Measurements from ENCODE around the gene LAMA3. TPM values are rescaled to one million over a fixed set of nuclear protein-coding genes. Genes with fewer than 3 reads are reported as not detected.

The LAMA3 gene
- total RNA-seq, 8 experiments from 2014 or later: 0.22 to 20.5 (median 1.9) TPM

DNA sequence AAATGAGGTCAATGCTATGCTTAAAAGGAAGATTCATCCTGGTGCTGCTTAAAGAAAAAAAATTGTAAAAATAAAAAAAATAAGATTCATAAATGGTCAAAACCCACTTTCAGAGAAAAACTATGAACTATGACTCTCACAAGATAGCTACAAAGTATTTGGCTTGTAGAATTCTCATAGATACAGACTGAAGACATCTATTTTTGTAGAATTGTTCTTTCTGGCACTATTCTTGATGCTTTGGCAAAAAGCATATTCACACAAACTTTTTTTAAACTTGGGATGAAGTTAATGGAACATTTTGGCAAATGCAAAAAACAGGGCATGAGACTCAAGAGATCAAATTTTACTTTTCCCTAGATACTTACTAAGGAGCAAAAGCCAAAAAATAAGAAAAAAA is 14.0 kb upstream of the LAMA3 start:
- H3K4me1 ChIP-seq (replicated peaks in 1 of 2): no peaks in the 10 kb centered on the region
- in situ Hi-C loops (cut with MboI; ENCODE audit: low pct_unique_long_range_greater_than_20kb in 2 of 9, low sequenced_read_pairs in 9 of 9, unreplicated experiment in 9 of 9): loop anchor here in 1 of 9 experiments (25.0 kb wide), 1 partner anchor 163 kb away; the partner anchor contains the start of gene RMC1
- no peak for ATAC-seq (replicated peaks in 6 of 8)

GRCh38 chr18:23675896-23676295 is 13.4 kb upstream of the LAMA3 start:
- no peak for ATAC-seq (replicated peaks in 6 of 8)
- in situ Hi-C loops (cut with MboI; ENCODE audit: low pct_unique_long_range_greater_than_20kb in 2 of 9, low sequenced_read_pairs in 9 of 9, unreplicated experiment in 9 of 9): loop anchor here in 1 of 9 experiments (25.0 kb wide), 1 partner anchor 164 kb away; the partner anchor contains the start of gene RMC1
- Histone ChIP-seq H3K4me3 (no peak overlapping the region), H3K4me1 (replicated peaks in 1 of 2) (no peaks in the 10 kb centered on the region), H3K27ac (no peak overlapping the region)
- 18 to 100% (median 74%) methylated on average over 1 to 3 of the region's 3 CpGs; no CpG with 5 or more reads in 2 of the 10 experiments for WGBS, 10 experiments

More for the DNA sequence above, 14.0 kb upstream of the LAMA3 start:
- H3K27ac ChIP-seq: no peak overlapping the region
- no peak overlapping the region for H3K4me3 ChIP-seq

DNA sequence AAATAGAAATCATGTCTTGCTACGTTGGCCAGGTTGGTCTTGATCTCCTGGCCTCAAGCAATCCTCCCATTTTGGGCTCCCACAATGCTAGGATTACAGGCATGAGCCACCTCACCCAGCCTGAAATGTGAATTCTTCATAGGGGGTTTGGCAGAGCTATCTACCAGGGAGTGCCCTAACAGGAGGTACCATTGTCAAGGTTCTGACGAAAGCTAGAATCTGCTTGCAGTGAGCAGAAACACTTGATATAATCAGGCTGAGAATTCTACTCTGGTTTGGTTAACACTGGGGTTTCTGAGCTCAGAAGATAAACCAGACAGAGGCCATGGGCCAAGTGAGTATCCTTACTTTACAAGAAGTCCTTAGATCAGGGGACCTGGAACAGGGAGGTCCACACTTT is 7.2 kb upstream of the LAMA3 start:
- no peak for ATAC-seq (replicated peaks in 6 of 8)
- Histone ChIP-seq H3K27ac (no peak overlapping the region), H3K4me1 (replicated peaks in 1 of 2) (no peaks in the 10 kb centered on the region), H3K4me3 (no peak overlapping the region)
- WGBS, 10 experiments: 0 to 100% (median 68%) methylated on average over 1 to 2 of the region's 2 CpGs; no CpG with 5 or more reads in 1 of the 10 experiments
- in situ Hi-C loops (cut with MboI; ENCODE audit: low pct_unique_long_range_greater_than_20kb in 2 of 9, low sequenced_read_pairs in 9 of 9, unreplicated experiment in 9 of 9): loop anchor here in 1 of 9 experiments (25.0 kb wide), 1 partner anchor 170 kb away; the partner anchor contains the start of gene RMC1

DNA sequence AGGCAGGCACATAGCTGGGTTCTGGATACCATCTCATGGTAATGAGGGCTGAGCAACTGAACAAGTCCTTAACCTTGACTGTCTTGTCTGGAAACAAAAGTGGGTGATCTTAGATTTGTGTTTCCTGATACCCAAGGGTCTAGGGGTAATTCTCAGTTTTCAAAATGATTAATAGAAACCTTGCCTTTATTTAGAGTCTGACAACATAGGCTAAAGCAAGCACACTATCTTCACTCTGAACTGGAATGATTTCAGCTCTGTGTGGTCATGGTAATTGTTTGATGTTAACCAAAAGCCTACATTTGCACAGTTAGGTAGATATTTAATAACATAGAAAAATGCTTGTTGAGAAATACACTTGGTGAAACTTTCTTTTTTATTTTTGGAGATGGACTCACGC is 6.8 kb upstream of the LAMA3 start:
- WGBS, 10 experiments: 90 to 100% methylated on average over 1 of the region's 1 CpG; no CpG with 5 or more reads in 8 of the 10 experiments
- in situ Hi-C loops (cut with MboI; ENCODE audit: low pct_unique_long_range_greater_than_20kb in 2 of 9, low sequenced_read_pairs in 9 of 9, unreplicated experiment in 9 of 9): loop anchor here in 1 of 9 experiments (25.0 kb wide), 1 partner anchor 170 kb away; the partner anchor contains the start of gene RMC1
- ATAC-seq (replicated peaks in 6 of 8): no peak

GRCh38 chr18:23683155-23683554 is 6.1 kb upstream of the LAMA3 start:
- ATAC-seq (replicated peaks in 6 of 8): no peak
- Histone ChIP-seq H3K4me3 (no peak overlapping the region), H3K27ac (no peak overlapping the region), H3K4me1 (replicated peaks in 1 of 2) (no peaks in the 10 kb centered on the region)
- 10 to 83% (median 48%) methylated on average over 1 to 3 of the region's 3 CpGs; no CpG with 5 or more reads in 2 of the 10 experiments for WGBS, 10 experiments
- in situ Hi-C loops (cut with MboI; ENCODE audit: low pct_unique_long_range_greater_than_20kb in 2 of 9, low sequenced_read_pairs in 9 of 9, unreplicated experiment in 9 of 9): loop anchor here in 1 of 9 experiments (25.0 kb wide), 1 partner anchor 171 kb away; the partner anchor contains the start of gene RMC1

More for the DNA sequence above, 6.8 kb upstream of the LAMA3 start:
- Histone ChIP-seq H3K4me1 (replicated peaks in 1 of 2) (no peaks in the 10 kb centered on the region), H3K4me3 (no peak overlapping the region), H3K27ac (no peak overlapping the region)

GRCh38 chr18:23683671-23684070 is 5.6 kb upstream of the LAMA3 start:
- in situ Hi-C loops (cut with MboI; ENCODE audit: low pct_unique_long_range_greater_than_20kb in 2 of 9, low sequenced_read_pairs in 9 of 9, unreplicated experiment in 9 of 9): loop anchor here in 1 of 9 experiments (25.0 kb wide), 1 partner anchor 171 kb away; the partner anchor contains the start of gene RMC1
- H3K4me1 ChIP-seq (replicated peaks in 1 of 2): no peaks in the 10 kb centered on the region
- no peak overlapping the region for H3K27ac ChIP-seq
- WGBS, 10 experiments: 0 to 75% (median 4%) methylated on average over 1 to 3 of the region's 3 CpGs; no CpG with 5 or more reads in 3 of the 10 experiments
- H3K4me3 ChIP-seq: no peak overlapping the region
- ATAC-seq (replicated peaks in 6 of 8): no peak

DNA sequence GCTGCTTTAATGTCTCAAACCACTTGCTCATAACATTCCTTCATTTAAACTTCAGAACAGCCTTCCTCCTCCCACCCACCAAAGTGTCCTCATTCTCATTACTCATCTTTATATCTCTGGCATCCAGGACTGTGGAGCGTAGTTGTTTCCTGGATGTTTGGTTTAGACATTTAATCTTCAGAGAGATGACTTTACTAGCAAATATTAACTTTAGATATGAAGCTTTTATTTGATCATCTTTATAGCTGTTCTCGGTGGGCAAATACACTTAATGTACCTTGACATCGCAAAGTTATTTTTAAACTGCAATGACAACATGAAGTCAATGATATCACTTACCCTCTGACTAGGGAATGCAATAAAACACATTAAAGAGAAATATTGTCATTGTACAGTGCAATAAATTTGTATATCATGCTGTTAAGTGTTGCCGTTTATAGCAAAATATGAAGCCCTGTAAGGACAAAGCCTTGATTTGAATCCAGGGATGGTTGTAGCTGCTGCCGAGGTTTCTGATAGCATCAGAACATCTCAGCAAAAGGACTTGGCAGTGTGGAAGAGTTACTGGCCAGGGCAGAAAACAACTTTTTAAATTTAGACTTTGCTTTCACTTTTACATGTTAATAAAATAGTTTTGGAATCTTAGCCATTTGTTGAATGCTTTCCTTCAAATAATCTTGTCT is 4.6 kb upstream of the LAMA3 start:
- no peak overlapping the region for H3K27ac ChIP-seq
- in situ Hi-C loops (cut with MboI; ENCODE audit: low pct_unique_long_range_greater_than_20kb in 2 of 9, low sequenced_read_pairs in 9 of 9, unreplicated experiment in 9 of 9): loop anchor here in 1 of 9 experiments (25.0 kb wide), 1 partner anchor 172 kb away; the partner anchor contains the start of gene RMC1
- peak in 1 of 8 experiments; percentile 18 for ATAC-seq (replicated peaks in 6 of 8)
- 13 to 93% (median 79%) methylated on average over 1 to 5 of the region's 5 CpGs; no CpG with 5 or more reads in 1 of the 10 experiments for WGBS, 10 experiments
- peaks cover 3% of the 10 kb centered on the region in 2 donors for H3K4me1 ChIP-seq (replicated peaks in 1 of 2)
- no peak overlapping the region for H3K4me3 ChIP-seq

DNA sequence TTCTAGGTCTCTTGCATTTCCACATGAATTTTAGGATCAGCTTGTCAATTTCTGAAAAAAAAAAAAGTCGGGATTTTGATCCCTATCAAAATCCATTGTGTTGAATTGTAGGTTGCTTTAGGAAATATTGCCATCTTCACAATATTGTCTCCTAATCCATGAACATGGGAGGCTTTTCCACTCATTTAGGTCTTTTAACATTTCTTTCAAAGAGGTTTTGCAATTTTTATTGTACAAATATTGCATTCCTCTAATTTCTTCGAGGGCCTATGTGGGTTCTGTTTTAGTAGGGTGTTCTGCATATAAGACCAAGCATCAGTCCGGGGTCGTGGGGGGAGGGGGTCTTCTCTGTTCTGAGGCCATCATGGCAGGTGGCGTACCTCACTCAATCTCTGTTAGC is 725 bp upstream of the LAMA3 start:
- WGBS, 10 experiments: 33 to 92% (median 62%) methylated on average over 1 to 5 of the region's 5 CpGs

DNA sequence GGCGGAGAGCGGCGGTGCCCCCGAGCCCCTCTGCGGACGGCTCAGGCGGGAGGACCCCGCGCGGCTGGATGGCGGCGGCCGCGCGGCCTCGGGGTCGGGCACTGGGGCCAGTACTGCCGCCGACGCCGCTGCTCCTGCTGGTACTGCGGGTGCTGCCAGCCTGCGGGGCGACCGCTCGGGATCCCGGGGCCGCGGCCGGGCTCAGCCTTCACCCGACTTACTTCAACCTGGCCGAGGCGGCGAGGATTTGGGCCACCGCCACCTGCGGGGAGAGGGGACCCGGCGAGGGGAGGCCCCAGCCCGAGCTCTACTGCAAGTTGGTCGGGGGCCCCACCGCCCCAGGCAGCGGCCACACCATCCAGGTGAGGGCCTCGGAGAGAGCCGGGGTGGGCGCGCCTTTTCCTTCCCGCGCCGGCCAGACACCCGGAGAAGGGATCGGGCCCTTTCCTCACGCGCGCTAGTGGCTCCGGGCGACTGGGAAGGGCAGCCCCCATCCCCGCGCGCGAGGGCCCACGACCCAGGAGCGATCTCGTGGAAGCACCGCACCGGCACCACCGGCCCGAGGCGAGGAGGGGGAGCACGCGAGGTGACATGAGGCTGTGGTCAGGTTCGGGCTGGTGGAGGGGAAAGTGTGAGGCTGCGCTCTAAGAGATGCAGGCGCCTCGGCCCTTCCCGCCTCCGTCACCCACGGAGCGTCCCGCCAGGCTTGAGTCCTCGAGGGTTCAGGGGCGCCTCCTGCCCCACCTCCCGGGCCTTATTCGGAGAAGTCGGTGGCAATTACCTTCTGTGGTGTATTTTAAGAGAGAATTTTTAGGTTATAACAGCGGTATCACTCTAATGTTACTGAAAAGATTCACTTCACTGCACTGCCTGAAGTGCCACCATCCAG is 607 bp downstream of the LAMA3 start:
- peak in 7 of 8 experiments; percentile 7 to 83 (median 57) for ATAC-seq (replicated peaks in 6 of 8)
- H3K4me1 ChIP-seq (replicated peaks in 1 of 2): peaks cover 3% of the 10 kb centered on the region in 2 donors
- in situ Hi-C loops (cut with MboI; ENCODE audit: low pct_unique_long_range_greater_than_20kb in 2 of 9, low sequenced_read_pairs in 9 of 9, unreplicated experiment in 9 of 9): loop anchor here in 2 of 9 experiments (10.0 to 25.0 kb wide), 2 partner anchors 75 to 178 kb away; partner anchors contain the start of gene RMC1 (in 1 of the 2)
- WGBS, 10 experiments: 0 to 53% (median 10%) methylated on average over 1 to 11 of the region's 85 CpGs; no CpG with 5 or more reads in 5 of the 10 experiments
- H3K27ac ChIP-seq: no peak overlapping the region
- peak overlapping the region; percentile 38 to 48 (median 41) for H3K4me3 ChIP-seq

More for the DNA sequence above, 725 bp upstream of the LAMA3 start:
- Histone ChIP-seq H3K4me1 (replicated peaks in 1 of 2) (peaks cover 3% of the 10 kb centered on the region in 2 donors), H3K27ac (no peak overlapping the region), H3K4me3 (no peak overlapping the region)
- in situ Hi-C loops (cut with MboI; ENCODE audit: low pct_unique_long_range_greater_than_20kb in 2 of 9, low sequenced_read_pairs in 9 of 9, unreplicated experiment in 9 of 9): loop anchor here in 1 of 9 experiments (25.0 kb wide), 1 partner anchor 176 kb away; the partner anchor contains the start of gene RMC1
- no peak for ATAC-seq (replicated peaks in 6 of 8)

DNA sequence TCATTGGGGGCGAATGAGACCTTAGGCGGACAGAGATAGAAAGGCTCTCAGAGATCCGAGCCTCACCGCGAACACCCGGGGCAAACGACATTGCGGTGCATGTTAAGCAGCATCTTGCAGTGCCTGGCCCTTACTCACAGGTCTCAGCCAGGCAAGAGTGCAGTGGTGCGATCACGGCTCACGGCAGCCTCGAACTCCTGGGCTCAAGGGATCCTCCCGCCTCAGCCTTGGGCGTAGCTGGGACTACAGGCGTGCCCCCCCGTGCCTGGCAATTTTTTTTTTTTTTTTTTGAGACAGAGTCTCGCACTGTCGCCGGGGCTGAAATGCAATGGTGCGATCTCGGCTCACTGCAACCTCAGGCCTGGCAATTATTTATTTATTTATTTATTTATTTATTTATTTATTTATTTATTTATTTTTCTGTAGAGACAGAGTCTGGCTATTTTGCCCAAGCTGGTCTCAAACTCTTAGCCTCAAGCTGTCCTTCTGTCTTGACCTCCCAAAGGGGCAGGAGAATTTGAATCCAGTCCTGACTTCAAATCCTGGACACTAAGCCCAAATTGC is 1.3 kb downstream of the LAMA3 start:
- 52 to 100% (median 98%) methylated on average over 3 to 16 of the region's 21 CpGs; no CpG with 5 or more reads in 4 of the 10 experiments for WGBS, 10 experiments
- H3K4me1 ChIP-seq (replicated peaks in 1 of 2): peaks cover 3% of the 10 kb centered on the region in 2 donors
- no peak for ATAC-seq (replicated peaks in 6 of 8)
- H3K27ac ChIP-seq: no peak overlapping the region
- in situ Hi-C loops (cut with MboI; ENCODE audit: low pct_unique_long_range_greater_than_20kb in 2 of 9, low sequenced_read_pairs in 9 of 9, unreplicated experiment in 9 of 9): loop anchor here in 2 of 9 experiments (10.0 to 25.0 kb wide), 2 partner anchors 76 to 178 kb away; partner anchors contain the start of gene RMC1 (in 1 of the 2)
- peak overlapping the region in 1 of 5 donors; percentile 48 for H3K4me3 ChIP-seq

DNA sequence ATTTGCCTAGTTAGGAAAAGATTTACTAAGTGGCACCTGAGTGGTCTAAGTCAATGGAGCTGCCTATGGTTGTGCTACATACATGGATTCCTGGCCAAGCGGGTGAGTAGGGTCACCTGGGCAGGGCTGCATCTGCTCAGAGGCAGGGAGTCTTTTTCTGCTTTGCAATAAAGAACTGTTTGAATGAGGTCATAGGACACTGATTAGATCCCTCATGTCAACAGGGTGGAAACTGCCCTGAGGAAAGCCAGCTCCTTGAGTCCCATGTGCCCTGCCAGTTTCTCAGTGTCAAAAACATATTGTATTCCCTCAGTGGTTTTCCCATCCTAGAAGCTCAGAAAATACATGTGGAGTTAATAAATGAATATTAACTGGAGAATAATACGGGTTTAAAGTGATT is 4.6 kb downstream of the LAMA3 start:
- in situ Hi-C loops (cut with MboI; ENCODE audit: low pct_unique_long_range_greater_than_20kb in 2 of 9, low sequenced_read_pairs in 9 of 9, unreplicated experiment in 9 of 9): loop anchor here in 2 of 9 experiments (10.0 to 25.0 kb wide), 2 partner anchors 79 to 182 kb away; partner anchors contain the start of gene RMC1 (in 1 of the 2)
- ATAC-seq (replicated peaks in 6 of 8): no peak
- Histone ChIP-seq H3K4me3 (no peak overlapping the region), H3K4me1 (replicated peaks in 1 of 2) (peaks cover 2% of the 10 kb centered on the region in 2 donors), H3K27ac (no peak overlapping the region)
- WGBS, 10 experiments: 42 to 100% (median 100%) methylated on average over 1 to 2 of the region's 2 CpGs; no CpG with 5 or more reads in 2 of the 10 experiments
